Transverse colon (tissue), 4 donors: Measurements from ENCODE around the gene MT1A. TPM values are rescaled to one million over a fixed set of nuclear protein-coding genes. Genes with fewer than 3 reads are reported as not detected.

Experiments
- DNase-seq: peaks from one replicate; pipeline ENCODE4 v3.0.0-alpha.2; 2019
- H3K27ac ChIP-seq, 4 donors: fragments of 200-600 bp; sonication (generic); 2 replicates each; pipeline ENCODE4 v1.5.1; 2016 to 2018; ENCODE audit warnings: inconsistent platforms in 4 of 4
- H3K27me3 ChIP-seq: fragments of 200-600 bp; sonication (generic); 2 replicates; pipeline ENCODE4 v1.5.1; 2017; ENCODE audit warnings: inconsistent platforms
- H3K36me3 ChIP-seq, 4 donors: fragments of 200-600 bp; sonication (generic); 2 replicates each; pipeline ENCODE4 v1.5.1; 2017 to 2019; ENCODE audit warnings: inconsistent platforms in 4 of 4
- H3K4me1 ChIP-seq, 4 donors: fragments of 200-600 bp; sonication (generic); 2 replicates each; pipeline ENCODE4 v1.5.1; 2017 to 2020; ENCODE audit warnings: inconsistent platforms in 4 of 4
- H3K4me3 ChIP-seq, 4 donors: fragments of 200-600 bp; sonication (generic); 1 replicate in 1 of 4; 2 replicates in 3 of 4; pipeline versions ENCODE4 v1.5.1 to v1.6.1; 2017 to 2019; ENCODE audit warnings: inconsistent platforms in 4 of 4
- H3K9me3 ChIP-seq, 2 donors: fragments of 200-600 bp; sonication (generic); 2 replicates each; pipeline ENCODE4 v1.5.1; 2017 to 2019; ENCODE audit warnings: inconsistent platforms in 2 of 2
- CTCF ChIP-seq, 5 experiments: fragments of 200-600 bp in 3 of 5; fragments of 450-650 bp in 2 of 5; sonication (generic) in 3 of 5; IDR thresholded peaks; 1 replicate in 2 of 5; 2 replicates in 3 of 5; pipeline ENCODE4 v1.5.1; 2016 to 2017; ENCODE audit warnings: antibody characterized with exemption in 5 of 5, inconsistent platforms in 3 of 5, mild to moderate bottlenecking in 2 of 5, moderate library complexity in 1 of 5
- EP300 ChIP-seq: sonication (generic); formaldehyde crosslinking; IDR thresholded peaks from one replicate; pipeline ENCODE4 v1.6.1; 2017; ENCODE audit warnings: antibody characterized with exemption, low read depth
- POLR2A ChIP-seq: fragments of 450-650 bp; IDR thresholded peaks from one replicate; pipeline ENCODE4 v1.6.1; 2016; ENCODE audit warnings: antibody characterized with exemption, mild to moderate bottlenecking, moderate library complexity
- POLR2AphosphoS5 ChIP-seq, 3 donors: sonication (generic); formaldehyde crosslinking; IDR thresholded peaks; one replicate each; pipeline ENCODE4 v1.6.1; 2016; ENCODE audit warnings: antibody characterized with exemption in 3 of 3
- WGBS, 2 donors: methylation state at CpG; one replicate each; pipeline ENCODE4 v1.1.5; 2018; ENCODE audit warnings: low coverage in 1 of 2; 5-methylcytosine and 5-hydroxymethylcytosine counted together
- in situ Hi-C, 4 donors: fragments of 200-750 bp; cut with MboI; loops; one replicate each; pipeline versions ENCODE4 v1.15.0 to v1.15.1; 2017; ENCODE audit warnings: low sequenced_read_pairs in 3 of 4, low pct_ligation_motif_present in 1 of 4, low pct_unique_long_range_greater_than_20kb in 1 of 4
- intact Hi-C: fragments of 100-400 bp; cut with DNase I; formaldehyde crosslinking; loops from one replicate; pipeline ENCODE4 v1.15.1; 2023; ENCODE audit warnings: low total_unique reads
- total RNA-seq, 4 donors: library from RNA; depleted of rRNA; stranded (reverse); fragments of >200 nt; gene quantifications; one replicate each; pipeline ENCODE4 v1.1.0, GENCODE V29; 2016

The MT1A gene
- total RNA-seq, 4 donors from 2014 or later, result 4.4 to 35.2 (median 4.9) TPM; not detected in 1

- intact Hi-C loops, result no loop called here
Observed at GRCh38 chr16:56601325-56601724, 37.1 kb upstream of the MT1A start.

DNA sequence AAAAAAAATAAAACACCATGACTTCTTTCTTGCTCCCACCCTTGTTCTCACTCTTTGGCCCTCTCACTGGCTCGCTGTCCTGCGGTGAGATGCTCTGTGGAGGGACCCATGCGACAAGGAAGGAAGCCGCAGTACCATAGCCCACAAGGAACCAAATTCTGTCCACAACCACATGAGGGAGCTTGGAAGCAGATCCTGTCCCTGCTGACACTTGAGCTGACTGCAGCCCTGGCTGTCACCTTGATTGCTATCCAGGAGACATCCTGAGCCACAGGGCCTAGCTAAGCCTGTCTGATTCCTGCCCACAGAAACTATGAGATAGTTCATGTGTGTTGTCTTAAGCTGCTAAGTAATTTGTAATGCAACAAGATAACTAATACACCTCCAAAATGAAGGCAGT is 34.9 kb upstream of the MT1A start:
- intact Hi-C loops, result no loop called here
- peak; percentile 54 for DNase-seq
- TF ChIP-seq POLR2A (no peak), CTCF (IDR thresholded peaks at IDR 0.05) (peak; percentile 24 to 65 (median 37))
- in situ Hi-C loops, result no loop called here
- Histone ChIP-seq H3K9me3 (no peaks in the 10 kb centered on the region), H3K27me3 (no peaks in the 10 kb centered on the region), H3K27ac (no peak overlapping the region), H3K4me3 (no peak overlapping the region), H3K4me1 (peaks cover 0 to 12% (median 3%) of the 10 kb centered on the region in 4 donors), H3K36me3 (no peaks in the 10 kb centered on the region)
- 54% methylated on average over 4 of the region's 4 CpGs; no CpG with 5 or more reads in 1 of the 2 donors for WGBS, 2 donors

More at GRCh38 chr16:56601325-56601724, 37.1 kb upstream of the MT1A start:
- H3K4me1 ChIP-seq, result no peaks in the 10 kb centered on the region
- H3K27me3 ChIP-seq, result no peaks in the 10 kb centered on the region
- H3K9me3 ChIP-seq, result no peaks in the 10 kb centered on the region
- H3K4me3 ChIP-seq, result no peak overlapping the region
- no peaks in the 10 kb centered on the region for H3K36me3 ChIP-seq
- in situ Hi-C loops, result no loop called here
- 69 to 83% methylated on average over 1 to 9 of the region's 9 CpGs for WGBS, 2 donors
- no peak for TF ChIP-seq POLR2AphosphoS5 (IDR thresholded peaks at IDR 0.05)
- TF ChIP-seq POLR2A, result no peak
- no peak for DNase-seq
- no peak overlapping the region for H3K27ac ChIP-seq

DNA sequence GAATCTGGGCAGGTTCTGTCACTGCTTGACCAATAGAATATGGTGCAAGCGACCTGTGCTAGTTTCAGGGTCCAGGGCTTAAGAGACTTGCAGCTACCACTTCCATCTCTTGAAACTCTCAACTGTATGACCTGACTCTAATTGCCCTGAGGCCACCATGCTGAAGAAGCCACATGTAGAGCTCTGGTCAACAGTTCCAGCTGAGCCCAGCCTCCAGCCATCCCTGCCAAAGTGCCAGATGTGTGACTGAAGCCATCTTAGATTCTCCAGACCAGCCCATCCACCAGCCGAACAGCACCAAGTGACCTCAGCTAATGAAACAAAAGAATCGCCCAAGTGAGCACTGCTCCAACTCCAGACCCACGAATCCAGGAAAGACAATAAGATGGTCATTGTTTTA is 33.5 kb upstream of the MT1A start:
- 83 to 90% methylated on average over 1 to 4 of the region's 4 CpGs for WGBS, 2 donors
- Histone ChIP-seq H3K4me1 (peaks cover under 1 to 18% (median 10%) of the 10 kb centered on the region in 4 donors), H3K4me3 (no peak overlapping the region), H3K27me3 (no peaks in the 10 kb centered on the region), H3K9me3 (no peaks in the 10 kb centered on the region), H3K27ac (peak overlapping the region in 1 of 4 donors; percentile 87), H3K36me3 (no peaks in the 10 kb centered on the region)
- in situ Hi-C loops (no loop called here), intact Hi-C loops (loop anchor here (5.0 kb wide), 1 partner anchor 77 kb away; the partner anchor contains the start of gene MT1X)
- TF ChIP-seq CTCF (IDR thresholded peaks at IDR 0.05) (no peak), POLR2AphosphoS5 (IDR thresholded peaks at IDR 0.05) (no peak), POLR2A (no peak), EP300 (no peak)
- DNase-seq, result no peak

- no peak for DNase-seq
- Histone ChIP-seq H3K27ac (peak overlapping the region; percentile 87 to 91 (median 90)), H3K36me3 (no peaks in the 10 kb centered on the region), H3K9me3 (no peaks in the 10 kb centered on the region), H3K27me3 (no peaks in the 10 kb centered on the region), H3K4me3 (no peak overlapping the region), H3K4me1 (peaks cover 6 to 23% (median 15%) of the 10 kb centered on the region in 4 donors)
- TF ChIP-seq EP300 (no peak), POLR2A (no peak), POLR2AphosphoS5 (IDR thresholded peaks at IDR 0.05) (no peak), CTCF (IDR thresholded peaks at IDR 0.05) (no peak)
- in situ Hi-C loops, result no loop called here
- intact Hi-C loops, result loop anchor here (5.0 kb wide), 1 partner anchor 77 kb away; the partner anchor contains the start of gene MT1X
- 67 to 79% methylated on average over 1 of the region's 1 CpG for WGBS, 2 donors
Observed at GRCh38 chr16:56605475-56605874, 33.0 kb upstream of the MT1A start.

GRCh38 chr16:56606071-56606475 is 32.4 kb upstream of the MT1A start:
- Histone ChIP-seq H3K36me3 (no peaks in the 10 kb centered on the region), H3K27ac (peak overlapping the region; percentile 87 to 91 (median 90)), H3K4me3 (no peak overlapping the region), H3K9me3 (no peaks in the 10 kb centered on the region), H3K4me1 (peaks cover 6 to 25% (median 18%) of the 10 kb centered on the region in 4 donors), H3K27me3 (no peaks in the 10 kb centered on the region)
- intact Hi-C loops (loop anchor here (5.0 kb wide), 1 partner anchor 76 kb away; the partner anchor contains the start of gene MT1X), in situ Hi-C loops (no loop called here)
- DNase-seq, result no peak
- WGBS, 2 donors, result 67 to 83% methylated on average over 1 to 3 of the region's 3 CpGs
- TF ChIP-seq POLR2AphosphoS5 (IDR thresholded peaks at IDR 0.05) (no peak), POLR2A (no peak), CTCF (IDR thresholded peaks at IDR 0.05) (no peak), EP300 (no peak)
